ENCODE data around the gene VPS18. TPM values are rescaled to one million over a fixed set of nuclear protein-coding genes. Genes with fewer than 3 reads are reported as not detected.

VPS18 gene
- total RNA-seq, 2 donors from 2014 or later = 26.6 to 29.0 TPM

DNA sequence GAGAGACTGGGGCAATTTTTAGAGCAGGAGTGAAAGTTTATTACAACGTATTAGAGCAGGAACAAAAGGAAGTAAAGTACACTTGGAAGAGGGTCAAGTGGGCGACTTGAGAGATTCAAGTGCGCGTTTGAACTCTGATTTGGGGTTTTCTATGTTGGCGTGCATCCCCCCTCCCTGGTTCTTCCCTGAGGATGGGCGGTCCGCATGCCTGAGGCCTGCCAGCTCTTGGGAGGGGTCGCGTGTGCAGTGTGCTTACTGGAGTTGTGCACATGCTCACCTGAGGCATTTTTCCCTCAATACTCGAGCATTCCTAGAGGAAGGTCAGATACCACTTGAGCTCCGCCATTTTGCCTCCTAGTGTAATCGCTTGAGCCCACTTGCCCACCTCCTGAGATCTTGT, 48.6 kb downstream of the VPS18 start:
- Histone ChIP-seq H3K4me1 (ENCODE audit: control insufficient read depth, insufficient read depth, low read length) (no peaks in the 10 kb centered on the region), H3K27me3 (ENCODE audit: control insufficient read depth, insufficient read depth, low read length, poor library complexity, severe bottlenecking) (peaks cover 16% of the 10 kb centered on the region), H3K27ac (ENCODE audit: low read depth, low read length) (no peak overlapping the region), H3K4me3 (ENCODE audit: low read length) (no peak overlapping the region), H3K9ac (ENCODE audit: extremely low read depth, low read length, poor library complexity, severe bottlenecking) (no peak overlapping the region), H3K36me3 (ENCODE audit: control insufficient read depth, insufficient read depth, low read length) (no peaks in the 10 kb centered on the region), H3K9me3 (ENCODE audit: control insufficient read depth, low read length) (no peaks in the 10 kb centered on the region)
- Mint-ChIP-seq H3K27ac (no peak overlapping the region), H3K27me3 (ENCODE audit: insufficient read depth) (peaks cover 76% of the 10 kb centered on the region), H3K9me3 (no peaks in the 10 kb centered on the region), H3K4me3 (no peak overlapping the region), H3K4me1 (peaks cover 9% of the 10 kb centered on the region), H3K36me3 (ENCODE audit: low read depth) (no peaks in the 10 kb centered on the region)
- no peak for DNase-seq
- no peak for TF ChIP-seq CTCF (conservative IDR thresholded peaks at IDR 0.05)
- 95 to 96% methylated on average over 12 of the region's 12 CpGs for WGBS, 2 experiments (ENCODE audit: insufficient coverage in 1 of 2, insufficient read length in 1 of 2)

DNA sequence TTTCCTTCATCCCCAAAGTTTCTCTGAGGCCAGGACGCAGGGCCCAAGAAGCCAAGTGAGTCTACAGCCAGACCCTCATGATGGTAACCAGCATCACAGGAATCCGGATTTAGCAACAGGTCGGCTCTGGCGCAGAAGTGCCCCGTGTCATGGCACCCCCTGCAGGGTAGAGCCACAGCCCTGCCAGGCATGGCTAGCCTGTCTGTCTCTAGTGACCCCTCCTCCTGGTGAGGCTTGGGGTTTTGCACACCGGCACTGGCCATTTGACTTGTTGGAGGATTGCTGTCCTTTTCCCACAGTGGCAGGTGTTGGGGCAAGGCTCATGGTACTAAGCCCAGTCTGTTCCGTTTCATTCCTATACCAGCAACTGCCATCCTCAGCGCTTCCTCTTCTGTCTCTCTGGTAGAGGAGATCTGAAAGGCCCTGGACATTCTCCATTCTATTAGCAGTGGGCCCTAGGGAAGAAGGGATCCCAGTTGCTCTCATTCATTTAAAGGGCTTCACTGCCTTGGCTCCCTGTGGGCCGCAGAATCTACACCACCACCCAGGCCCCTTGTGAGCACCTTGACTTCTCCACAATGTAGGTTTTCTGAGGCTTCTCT, 49.6 kb downstream of the VPS18 start:
- Histone ChIP-seq H3K4me3 (ENCODE audit: low read length) (no peak overlapping the region), H3K9me3 (ENCODE audit: control insufficient read depth, low read length) (no peaks in the 10 kb centered on the region), H3K36me3 (ENCODE audit: control insufficient read depth, insufficient read depth, low read length) (no peaks in the 10 kb centered on the region), H3K27ac (ENCODE audit: low read depth, low read length) (no peak overlapping the region), H3K9ac (ENCODE audit: extremely low read depth, low read length, poor library complexity, severe bottlenecking) (no peak overlapping the region), H3K27me3 (ENCODE audit: control insufficient read depth, insufficient read depth, low read length, poor library complexity, severe bottlenecking) (peaks cover 16% of the 10 kb centered on the region), H3K4me1 (ENCODE audit: control insufficient read depth, insufficient read depth, low read length) (no peaks in the 10 kb centered on the region)
- Mint-ChIP-seq H3K4me3 (no peak overlapping the region), H3K9me3 (no peaks in the 10 kb centered on the region), H3K27me3 (ENCODE audit: insufficient read depth) (peaks cover 78% of the 10 kb centered on the region), H3K4me1 (peaks cover 18% of the 10 kb centered on the region), H3K36me3 (ENCODE audit: low read depth) (no peaks in the 10 kb centered on the region), H3K27ac (no peak overlapping the region)
- no peak for TF ChIP-seq CTCF (conservative IDR thresholded peaks at IDR 0.05)
- WGBS, 2 experiments (ENCODE audit: insufficient coverage in 1 of 2, insufficient read length in 1 of 2) = 86 to 92% methylated on average over 6 to 9 of the region's 9 CpGs
- no peak for DNase-seq

GRCh38 chr15:40944510-40945296, 50.5 kb downstream of the VPS18 start:
- no peaks in the 10 kb centered on the region for H3K36me3 Mint-ChIP-seq (ENCODE audit: low read depth)
- no peaks in the 10 kb centered on the region for H3K4me1 ChIP-seq (ENCODE audit: control insufficient read depth, insufficient read depth, low read length)
- H3K27me3 ChIP-seq (ENCODE audit: control insufficient read depth, insufficient read depth, low read length, poor library complexity, severe bottlenecking) = peaks cover 16% of the 10 kb centered on the region
- no peaks in the 10 kb centered on the region for H3K9me3 ChIP-seq (ENCODE audit: control insufficient read depth, low read length)
- H3K27me3 Mint-ChIP-seq (ENCODE audit: insufficient read depth) = peaks cover 75% of the 10 kb centered on the region
- H3K4me1 Mint-ChIP-seq = peaks cover 23% of the 10 kb centered on the region
- TF ChIP-seq CTCF (conservative IDR thresholded peaks at IDR 0.05) = no peak
- H3K36me3 ChIP-seq (ENCODE audit: control insufficient read depth, insufficient read depth, low read length) = no peaks in the 10 kb centered on the region
- H3K9ac ChIP-seq (ENCODE audit: extremely low read depth, low read length, poor library complexity, severe bottlenecking) = no peak overlapping the region
- H3K9me3 Mint-ChIP-seq = no peaks in the 10 kb centered on the region
- H3K27ac ChIP-seq (ENCODE audit: low read depth, low read length) = no peak overlapping the region
- H3K4me3 ChIP-seq (ENCODE audit: low read length) = no peak overlapping the region
- no peak overlapping the region for H3K4me3 Mint-ChIP-seq
- no peak for DNase-seq
- 90 to 92% methylated on average over 8 to 10 of the region's 11 CpGs for WGBS, 2 experiments (ENCODE audit: insufficient coverage in 1 of 2, insufficient read length in 1 of 2)
- H3K27ac Mint-ChIP-seq = no peak overlapping the region

All from endodermal cell (in vitro differentiated cells).